GM13976 (cell line): ENCODE results near the gene AMOTL1.

ENCODE experiments used
- DNase-seq: peaks from one replicate; pipeline ENCODE4 v3.0.0; 2012; ENCODE audit warnings: low spot score
- in situ Hi-C: fragments of 300-500 bp; cut with MboI; formaldehyde crosslinking; loops from one replicate; pipeline ENCODE4 v1.12.0; 2022; ENCODE audit warnings: low sequenced_read_pairs, mixed read lengths, inconsistent platforms; ENCODE audit not compliant: unreplicated experiment
- TF ChIP-seq, protein P1 (sequence below): IDR thresholded peaks from 2 replicates; pipeline ENCODE4 v1.5.1; 2012; ENCODE audit warnings: borderline replicate concordance, mild to moderate bottlenecking; ENCODE audit not compliant: insufficient read depth; ENCODE audit errors: extremely low read depth, missing control alignments, control extremely low read depth

The AMOTL1 gene

DNA sequence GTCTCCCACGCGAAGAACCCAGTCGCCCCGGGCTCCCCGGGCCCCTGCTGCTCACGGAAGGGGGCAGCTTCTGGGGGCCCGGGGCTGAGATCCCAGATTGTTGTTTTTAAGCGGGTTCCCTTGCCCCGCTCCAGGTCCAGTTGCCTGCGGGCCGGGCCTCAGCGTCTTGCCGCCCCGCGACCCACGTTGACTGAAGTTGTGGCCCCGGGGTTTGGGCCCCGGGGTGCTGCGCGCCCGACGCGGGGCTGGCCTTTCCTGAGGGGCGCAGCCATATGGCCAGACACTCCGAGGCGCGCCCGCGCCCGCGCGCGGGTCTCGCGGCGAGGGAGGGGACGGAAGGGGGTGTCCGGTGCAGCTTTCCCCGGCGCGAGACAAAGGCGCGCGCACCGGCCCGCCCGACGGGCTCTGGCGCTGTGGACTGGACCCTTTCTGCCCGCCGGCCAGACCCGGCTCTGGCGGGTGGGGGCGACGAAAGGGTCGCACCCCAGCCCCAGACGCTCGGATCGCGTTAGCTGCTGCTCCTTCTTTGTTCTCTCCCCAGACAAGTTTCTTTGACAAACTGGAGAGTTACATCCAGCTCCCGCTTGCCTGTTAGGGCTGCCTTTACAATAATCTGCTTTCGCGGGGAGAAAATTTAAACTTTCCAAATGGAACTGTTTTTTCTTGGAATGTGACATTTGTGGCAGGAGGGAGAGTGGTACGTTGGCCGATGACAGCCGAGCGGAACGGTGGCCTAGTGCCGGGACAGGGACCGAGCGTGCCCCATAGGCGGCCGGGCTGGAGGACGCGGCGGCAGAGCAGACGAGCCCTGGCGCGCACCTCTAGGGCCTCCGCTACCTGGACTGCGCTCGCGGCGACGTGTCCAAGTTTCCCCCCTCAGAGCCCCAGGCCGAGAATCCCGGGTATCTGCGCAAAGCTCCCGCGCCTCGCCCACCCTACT lies 716 bp downstream of the AMOTL1 start:
- peak; percentile 28 for DNase-seq
- TF ChIP-seq, protein P1, sequence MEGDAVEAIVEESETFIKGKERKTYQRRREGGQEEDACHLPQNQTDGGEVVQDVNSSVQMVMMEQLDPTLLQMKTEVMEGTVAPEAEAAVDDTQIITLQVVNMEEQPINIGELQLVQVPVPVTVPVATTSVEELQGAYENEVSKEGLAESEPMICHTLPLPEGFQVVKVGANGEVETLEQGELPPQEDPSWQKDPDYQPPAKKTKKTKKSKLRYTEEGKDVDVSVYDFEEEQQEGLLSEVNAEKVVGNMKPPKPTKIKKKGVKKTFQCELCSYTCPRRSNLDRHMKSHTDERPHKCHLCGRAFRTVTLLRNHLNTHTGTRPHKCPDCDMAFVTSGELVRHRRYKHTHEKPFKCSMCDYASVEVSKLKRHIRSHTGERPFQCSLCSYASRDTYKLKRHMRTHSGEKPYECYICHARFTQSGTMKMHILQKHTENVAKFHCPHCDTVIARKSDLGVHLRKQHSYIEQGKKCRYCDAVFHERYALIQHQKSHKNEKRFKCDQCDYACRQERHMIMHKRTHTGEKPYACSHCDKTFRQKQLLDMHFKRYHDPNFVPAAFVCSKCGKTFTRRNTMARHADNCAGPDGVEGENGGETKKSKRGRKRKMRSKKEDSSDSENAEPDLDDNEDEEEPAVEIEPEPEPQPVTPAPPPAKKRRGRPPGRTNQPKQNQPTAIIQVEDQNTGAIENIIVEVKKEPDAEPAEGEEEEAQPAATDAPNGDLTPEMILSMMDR: no peak
- in situ Hi-C loops: no loop called here

DNA sequence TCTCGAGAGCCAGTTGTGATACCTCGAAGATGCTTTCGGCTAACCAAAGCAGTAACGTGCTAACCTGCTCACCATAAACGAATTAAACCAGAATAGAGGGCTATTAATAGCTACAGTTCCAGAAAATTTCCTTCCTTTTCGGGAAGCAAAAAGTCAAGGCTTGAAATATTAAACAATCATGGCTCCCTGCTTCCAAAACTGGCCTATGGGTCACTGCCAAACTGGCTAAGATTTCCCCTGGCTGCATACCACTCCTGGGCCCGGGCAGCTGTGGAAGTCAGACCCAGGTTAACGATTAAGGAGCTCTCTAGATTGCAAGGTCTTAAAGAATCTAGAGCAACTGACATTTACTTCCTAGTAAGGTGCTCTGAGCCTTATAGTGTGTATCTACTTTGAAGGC lies 1.7 kb downstream of the AMOTL1 start:
- TF ChIP-seq, protein P1: no peak
- in situ Hi-C loops: no loop called here
- DNase-seq: no peak

DNA sequence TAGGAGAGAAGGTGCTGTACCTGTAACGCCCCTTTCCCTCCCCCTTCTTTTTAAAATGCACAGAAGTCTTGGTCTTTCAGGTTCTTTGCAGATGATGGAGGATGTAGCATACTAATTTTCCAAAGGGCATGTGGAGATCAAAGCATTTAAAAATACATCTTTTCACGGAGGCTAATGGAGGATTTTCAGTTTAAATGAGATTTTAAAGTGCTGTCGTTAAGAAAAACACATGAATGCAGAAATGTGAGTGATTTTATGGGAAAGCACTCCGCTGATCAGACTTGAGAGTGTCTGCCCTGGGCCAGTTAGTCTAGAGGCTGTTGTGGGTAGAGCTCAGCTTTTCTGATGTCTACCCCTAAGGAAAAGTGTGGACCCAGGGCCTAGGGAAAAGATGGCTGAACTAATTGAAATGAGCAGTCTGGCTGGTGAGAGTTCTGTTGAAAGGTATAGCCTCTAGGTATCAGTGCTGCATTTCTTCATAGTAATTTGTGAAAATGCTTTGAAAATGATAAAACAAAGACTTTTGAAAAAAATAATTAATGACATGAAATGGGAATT lies 2.5 kb downstream of the AMOTL1 start:
- in situ Hi-C loops: no loop called here
- TF ChIP-seq, protein P1: no peak
- no peak for DNase-seq

- no peak for DNase-seq
- TF ChIP-seq, protein P1: no peak
- in situ Hi-C loops: no loop called here
These were observed 3.2 kb downstream of the AMOTL1 start for GRCh38 chr11:94771390-94771789.

DNA sequence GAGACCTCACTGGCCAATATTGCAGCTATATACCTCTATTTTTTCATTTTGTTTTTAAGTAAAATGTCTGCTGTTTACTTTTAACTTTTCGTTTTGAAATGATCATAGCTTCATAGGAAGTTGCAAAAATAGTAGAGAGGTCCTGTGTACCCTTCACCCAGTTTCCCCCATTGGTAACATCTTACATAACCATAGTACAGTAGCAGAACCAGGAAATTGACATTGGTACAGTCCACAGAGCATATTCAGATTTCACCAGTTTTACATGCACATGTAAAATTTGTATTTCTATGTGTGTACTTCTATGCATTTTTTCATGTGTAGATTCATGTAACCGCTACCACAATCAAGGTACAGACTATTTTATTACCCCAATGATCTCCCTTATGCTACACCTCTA lies 3.8 kb downstream of the AMOTL1 start:
- in situ Hi-C loops: no loop called here
- no peak for DNase-seq
- TF ChIP-seq, protein P1: no peak

DNA sequence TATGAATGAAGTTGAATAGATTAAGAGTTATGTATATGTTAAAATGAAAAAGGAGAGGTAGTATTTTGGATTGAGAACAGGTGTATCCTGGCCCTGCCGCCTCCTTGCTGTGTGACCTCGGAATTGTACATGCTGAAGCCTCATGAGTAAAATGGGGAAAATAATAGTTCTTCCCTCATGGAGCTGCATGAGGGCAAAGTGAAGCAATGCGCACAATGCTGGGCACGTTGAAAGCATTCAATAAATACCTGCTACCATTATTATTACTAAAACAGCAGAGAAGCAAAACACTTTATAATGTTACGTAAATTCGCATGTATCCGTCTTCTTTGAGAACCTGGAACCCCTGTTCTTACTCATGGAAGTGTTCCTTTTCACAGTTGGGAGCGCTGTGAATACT lies 5.7 kb downstream of the AMOTL1 start:
- in situ Hi-C loops: no loop called here
- no peak for DNase-seq
- TF ChIP-seq, protein P1: no peak
